ENCODE data around the gene TIMP3.

TIMP3 gene

DNA sequence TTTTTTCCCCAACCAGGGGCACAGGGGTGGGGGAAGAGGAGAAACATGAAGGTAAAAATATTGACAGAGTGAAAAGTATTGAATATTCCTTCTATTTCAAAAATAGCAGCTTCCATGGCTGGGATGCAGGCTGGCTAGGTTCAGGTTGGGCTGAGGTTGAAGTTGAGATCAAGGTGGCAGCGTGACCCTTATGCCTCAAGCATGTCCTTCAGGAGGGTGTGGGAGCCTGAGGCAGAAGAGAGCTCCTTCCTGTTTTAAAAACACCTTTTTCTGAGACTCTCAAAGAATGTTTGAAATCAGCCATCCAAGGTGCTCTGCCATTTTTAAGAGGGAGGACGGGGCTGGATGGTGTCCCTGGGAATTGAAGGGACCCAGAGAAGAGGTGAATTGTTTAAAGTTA, 29.5 kb downstream of the TIMP3 start:
- no peak for DNase-seq

DNA sequence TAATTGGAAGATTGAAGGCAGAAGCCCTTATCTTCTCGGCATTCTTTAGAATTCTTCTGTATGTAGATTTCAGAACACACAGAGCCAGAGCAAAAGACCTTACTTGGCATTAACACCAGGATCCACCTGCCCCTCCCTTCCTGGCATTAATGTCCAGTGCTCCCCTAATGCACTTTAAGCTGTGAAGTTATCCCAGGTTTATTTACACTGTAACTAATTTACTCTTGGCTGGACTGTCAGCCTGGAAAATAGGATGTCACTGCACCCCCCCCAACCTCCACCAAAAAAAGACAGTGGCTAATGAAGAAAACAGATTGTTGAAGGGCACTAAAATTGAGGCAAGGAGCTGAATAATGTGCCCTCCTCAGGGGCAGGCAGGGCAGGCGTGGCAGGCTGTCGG, 30.1 kb downstream of the TIMP3 start:
- no peak for DNase-seq

GRCh38 chr22:32832174-32832573, 30.7 kb downstream of the TIMP3 start:
- DNase-seq, result no peak

DNA sequence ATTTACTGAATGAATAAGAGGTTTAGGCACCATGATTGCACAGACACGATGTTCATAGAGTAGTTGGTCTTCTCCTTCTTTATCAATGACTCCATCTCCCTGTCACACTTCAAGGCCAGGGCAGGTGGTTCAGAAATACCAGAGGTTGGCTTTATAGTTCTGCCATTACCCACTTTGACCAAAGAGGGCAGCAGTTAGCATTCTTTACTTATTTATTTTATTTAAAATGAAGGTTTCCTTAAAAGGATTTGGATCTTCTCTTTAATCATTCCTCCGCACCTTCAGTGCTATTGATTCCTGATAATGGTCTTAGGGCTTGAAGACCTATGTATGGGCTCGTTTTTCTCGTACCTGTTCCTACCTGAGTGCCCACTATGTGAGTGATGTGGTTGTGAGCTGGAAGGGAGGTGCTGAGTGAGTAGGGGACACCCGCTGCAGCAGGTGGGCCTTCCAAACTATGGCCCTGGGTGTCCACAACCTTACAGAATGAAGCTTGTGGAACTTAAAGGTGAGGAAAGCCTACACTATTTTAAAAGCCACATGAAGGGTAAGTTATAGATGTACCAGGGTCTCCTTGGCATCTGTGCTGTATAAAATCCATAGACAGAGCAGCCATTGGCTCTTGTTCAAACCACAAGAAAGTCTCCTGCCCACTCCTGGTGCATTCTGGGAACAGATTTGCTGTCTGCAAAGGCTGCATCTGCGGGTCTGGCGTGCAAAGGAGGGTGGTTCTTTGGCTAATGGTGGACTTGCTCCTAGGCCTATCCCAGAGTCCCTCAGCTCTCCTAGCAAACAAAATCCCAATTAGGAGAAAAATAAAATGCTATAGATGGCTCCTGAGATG, 35.0 kb downstream of the TIMP3 start:
- no peak for DNase-seq

- no peak for DNase-seq
These were observed 35.6 kb downstream of the TIMP3 start for GRCh38 chr22:32837142-32837541.

DNA sequence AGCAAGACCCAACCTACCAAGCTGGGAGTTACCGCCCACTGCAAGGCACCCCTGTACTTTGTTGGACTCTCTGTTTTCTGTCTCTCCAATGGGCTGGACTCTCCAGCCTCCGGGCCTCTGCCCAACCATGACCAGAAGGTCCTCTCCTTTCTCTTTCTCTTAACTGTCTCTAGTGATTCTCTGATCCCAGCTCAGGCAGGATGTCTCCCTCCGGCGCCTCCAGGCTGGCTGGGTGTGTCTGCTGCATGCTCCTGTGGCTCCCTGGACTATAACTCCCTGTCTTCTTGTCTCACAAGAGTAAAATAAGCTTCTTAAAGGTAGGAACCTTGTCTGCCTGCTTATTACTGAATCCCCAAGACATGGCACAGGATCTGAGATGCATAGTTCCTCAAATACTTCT, 36.3 kb downstream of the TIMP3 start:
- DNase-seq, result no peak

DNA sequence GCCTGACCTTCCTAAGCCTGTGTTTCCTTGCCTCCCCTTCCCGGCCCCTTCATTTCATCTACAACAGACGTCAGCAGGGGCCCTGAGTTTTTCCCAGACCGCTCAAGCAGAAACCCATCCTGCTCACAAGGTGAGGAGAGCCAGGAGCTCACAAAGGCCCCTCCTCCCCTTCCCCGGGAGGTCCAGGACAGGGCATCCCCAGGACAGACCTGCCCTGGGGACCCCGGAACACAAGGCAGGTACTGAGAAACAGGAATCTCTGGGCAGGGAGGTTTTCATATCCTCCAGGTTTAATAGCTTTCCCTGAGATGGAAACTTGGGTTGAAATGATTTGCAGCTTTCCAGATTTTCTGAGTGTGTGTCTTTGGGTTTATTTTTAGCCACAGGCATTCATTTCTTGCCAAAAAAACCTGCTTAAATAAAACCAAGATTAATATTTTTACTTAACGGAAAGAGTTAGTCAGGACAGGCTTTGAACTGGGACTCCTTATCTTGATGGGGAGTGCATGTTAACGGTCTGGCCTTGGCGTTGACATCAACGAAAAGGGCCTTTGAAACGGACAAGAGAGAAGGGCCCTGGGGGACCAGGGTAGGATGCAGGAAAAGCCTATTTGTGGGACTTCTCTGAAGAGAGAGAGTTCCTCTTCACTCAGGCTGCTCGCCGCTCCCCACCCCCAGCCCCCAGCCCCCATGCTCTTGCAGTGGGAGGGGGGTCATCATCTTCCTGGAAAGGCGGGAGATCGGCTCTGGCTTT, 38.5 kb downstream of the TIMP3 start:
- DNase-seq, result no peak

DNA sequence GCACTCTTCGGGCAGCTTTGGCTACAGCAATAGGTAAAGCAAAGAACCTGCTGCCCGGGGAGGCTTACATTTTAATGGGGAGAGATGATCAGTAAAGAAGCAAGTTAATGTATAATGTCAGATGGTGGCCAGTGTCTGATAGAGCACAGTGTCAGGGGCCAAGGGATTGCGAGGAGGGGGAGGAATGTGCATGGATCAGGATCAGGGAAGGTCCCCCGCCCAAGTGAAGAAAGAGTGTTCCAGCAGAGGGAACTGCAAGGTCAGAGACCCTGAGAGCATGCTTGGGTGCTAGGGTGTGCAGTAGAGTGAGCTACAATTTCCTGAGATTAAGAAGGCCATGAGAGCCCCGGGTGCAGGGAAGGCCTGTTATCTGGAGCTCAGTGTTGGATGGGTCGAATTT, 39.7 kb downstream of the TIMP3 start:
- DNase-seq, result no peak

DNA sequence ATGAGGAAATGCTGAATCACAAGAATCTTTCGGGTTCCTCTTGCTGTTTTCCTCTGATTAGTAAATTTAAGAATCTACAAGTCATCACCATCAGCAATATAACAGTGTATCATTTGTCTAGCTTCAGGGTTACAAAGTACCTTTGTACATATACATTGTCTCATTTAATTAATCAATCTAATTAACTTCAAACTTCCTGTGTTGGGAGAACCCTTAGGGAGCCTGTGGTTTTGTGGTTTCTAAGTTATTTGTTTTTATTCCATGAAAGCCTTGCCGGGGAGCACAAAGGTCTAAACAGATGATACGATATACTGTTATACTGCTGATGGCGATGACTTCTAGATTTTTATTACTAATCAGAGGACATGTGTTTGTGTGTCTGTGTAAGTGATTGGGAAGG, 41.0 kb downstream of the TIMP3 start:
- no peak for DNase-seq

DNA sequence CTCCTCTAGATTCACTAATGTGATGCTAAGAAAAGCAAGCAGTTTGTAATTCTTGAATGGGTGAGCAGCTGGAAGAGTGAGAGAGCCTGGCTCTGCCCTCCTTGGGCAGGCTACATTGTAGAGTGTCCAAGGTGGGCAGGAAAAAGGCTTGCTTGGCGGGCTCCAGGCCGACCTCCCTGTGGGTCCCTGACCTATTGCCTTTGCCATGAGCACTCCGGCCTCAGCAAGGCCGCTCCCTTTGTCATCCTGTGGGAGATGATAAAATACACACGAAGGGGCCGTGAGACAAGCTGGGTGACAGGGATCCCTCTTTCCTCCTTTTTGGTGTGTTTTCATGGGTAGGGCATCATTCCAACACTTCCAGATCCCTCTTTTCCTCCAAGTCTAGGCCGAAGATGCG, 41.8 kb downstream of the TIMP3 start:
- DNase-seq, result no peak

DNA sequence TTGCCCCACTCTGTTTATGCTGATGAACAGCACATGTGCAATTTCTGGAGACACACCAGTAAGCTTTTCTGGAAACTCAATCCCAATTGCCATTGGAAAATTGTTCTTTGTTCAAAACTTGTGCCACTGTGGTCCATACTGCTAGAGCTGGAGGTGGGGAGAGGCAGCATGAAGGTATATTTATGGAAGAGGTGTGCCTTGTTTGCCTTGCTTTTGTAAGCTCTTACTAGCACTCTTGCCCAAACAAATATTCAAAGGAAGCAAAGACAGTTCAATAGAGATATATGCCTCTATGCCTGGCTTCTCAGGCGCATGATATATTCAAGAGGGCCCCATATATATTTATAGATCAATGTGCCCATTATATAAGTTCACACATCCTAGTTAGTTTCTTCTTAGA, 42.7 kb downstream of the TIMP3 start:
- DNase-seq, result no peak

- no peak for DNase-seq
These were observed 45.4 kb downstream of the TIMP3 start for GRCh38 chr22:32846780-32847491.

DNA sequence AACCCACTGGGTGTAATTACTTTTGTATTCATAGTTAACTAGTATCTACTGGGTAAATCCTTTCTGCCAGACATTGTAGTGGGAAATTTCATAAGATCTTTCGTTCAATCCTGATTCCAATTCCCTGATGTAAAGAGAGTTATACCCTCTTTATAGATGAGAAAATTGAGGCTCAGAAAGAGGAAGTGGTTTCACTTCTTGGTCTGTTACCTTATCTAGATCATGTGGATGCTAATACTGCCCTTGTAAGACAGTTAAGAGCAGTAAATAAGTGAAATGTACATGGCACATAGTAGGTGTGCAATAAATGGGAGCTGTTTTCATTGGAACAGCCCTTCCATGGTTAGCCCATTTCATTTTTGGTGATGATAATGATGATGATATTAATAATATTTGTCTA, 46.7 kb downstream of the TIMP3 start:
- DNase-seq, result no peak

- DNase-seq, result no peak
These were observed 48.0 kb downstream of the TIMP3 start for GRCh38 chr22:32849501-32849900.

- DNase-seq, result no peak
These were observed 48.7 kb downstream of the TIMP3 start for GRCh38 chr22:32850157-32850556.

DNA sequence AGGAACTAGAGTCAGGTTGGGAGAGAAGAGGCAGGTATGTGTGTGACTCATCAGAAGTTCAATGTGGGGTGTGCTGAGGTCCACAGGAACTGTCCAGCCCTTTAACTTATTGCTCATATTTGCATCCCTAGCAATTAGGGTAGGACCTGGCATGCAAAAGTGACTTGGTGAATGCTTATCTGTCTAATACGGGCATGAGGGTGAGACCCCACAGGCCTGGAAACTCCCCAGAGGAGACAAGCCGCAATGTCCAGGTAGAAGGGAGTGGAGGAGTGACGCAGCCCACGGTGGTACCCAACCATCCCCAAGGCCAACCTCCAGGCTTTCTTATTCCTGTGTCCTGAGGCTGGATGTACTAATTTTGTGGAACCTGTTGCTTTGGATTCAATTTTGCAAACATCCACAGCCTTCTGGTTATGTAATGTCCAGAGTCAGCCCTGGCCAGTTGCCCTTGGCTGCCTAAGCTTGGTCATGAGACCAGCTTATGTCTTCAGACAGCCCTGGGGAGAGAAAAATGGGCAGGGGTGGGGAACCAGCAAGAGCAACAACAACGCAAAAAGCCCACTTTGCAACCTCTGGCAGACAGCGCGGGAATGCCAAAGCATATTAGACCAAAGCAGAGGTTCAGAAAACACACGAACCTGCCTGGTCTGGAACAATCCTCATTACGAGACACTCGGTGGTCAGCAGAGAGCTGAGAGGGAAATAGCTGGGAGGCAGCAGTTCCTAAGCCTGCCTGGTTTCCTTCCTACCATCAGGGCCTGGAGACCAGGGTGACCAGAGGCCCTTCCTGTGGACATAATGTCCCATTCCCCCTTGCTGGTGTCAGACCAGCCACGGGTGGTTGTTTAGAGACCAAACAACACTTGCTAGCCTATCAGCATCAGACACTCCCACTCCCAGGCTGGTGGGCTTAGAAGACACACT, 49.3 kb downstream of the TIMP3 start:
- no peak for DNase-seq

DNA sequence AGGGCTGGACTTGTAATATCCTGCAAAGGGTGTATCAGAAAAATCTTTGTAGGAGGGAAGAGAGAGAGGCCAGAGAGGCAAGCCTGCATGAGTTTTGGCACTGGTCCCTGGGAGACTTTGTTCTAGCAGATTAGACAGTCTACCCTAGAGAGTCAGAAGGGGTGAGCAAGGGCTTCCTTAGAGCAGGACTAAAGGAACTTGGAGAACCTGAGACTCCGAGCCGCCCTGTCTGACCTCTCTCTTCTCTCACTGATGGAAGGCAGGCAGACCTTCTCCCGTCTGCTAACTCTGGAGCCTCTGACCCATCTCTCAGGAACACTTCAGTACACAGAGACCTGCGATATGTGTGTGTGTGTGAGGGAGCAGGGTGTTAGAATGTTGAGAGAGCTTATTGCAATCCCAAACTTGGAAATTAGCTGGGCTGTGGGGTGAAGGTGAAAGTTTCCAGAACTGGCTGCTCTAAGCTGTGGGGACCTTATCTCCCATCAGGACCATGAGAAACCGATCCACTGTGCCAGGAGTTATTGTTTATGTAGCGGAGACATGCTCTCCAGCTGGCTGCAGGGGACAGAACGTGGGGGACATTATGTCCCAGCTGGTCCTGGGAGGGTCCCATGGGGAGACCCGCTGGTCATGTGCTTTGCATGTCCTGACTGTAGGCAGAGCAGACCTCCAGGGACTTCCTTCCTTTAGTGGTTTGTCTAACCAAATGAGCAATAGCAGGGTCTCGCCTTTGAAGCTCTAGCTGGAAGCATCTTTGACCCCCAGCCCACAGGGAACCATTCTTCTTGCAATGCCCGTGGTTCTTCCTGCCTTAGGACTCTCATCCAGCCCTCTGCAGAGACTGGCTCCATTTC, 51.1 kb downstream of the TIMP3 start:
- no peak for DNase-seq

DNA sequence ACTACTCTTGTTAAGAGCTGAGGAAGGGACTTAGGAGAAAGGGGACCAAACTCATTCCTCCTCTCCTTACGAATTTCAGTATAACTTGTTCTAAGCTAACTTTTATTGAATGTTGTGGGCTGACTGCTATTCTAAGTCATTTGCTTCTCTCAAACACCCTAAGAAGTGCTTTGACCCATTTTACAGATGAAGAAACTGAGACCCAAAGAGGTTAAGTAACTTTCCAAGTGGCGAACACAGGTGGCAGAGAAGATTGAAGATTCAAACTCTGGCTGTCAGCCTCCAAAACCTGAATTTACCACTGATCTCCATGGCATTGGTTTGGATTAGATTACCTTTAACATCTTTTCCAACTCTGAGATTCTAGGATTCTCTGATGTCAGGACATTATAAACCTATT, 52.2 kb downstream of the TIMP3 start:
- no peak for DNase-seq

- DNase-seq, result no peak
These were observed 52.9 kb downstream of the TIMP3 start for GRCh38 chr22:32854351-32854804.

DNA sequence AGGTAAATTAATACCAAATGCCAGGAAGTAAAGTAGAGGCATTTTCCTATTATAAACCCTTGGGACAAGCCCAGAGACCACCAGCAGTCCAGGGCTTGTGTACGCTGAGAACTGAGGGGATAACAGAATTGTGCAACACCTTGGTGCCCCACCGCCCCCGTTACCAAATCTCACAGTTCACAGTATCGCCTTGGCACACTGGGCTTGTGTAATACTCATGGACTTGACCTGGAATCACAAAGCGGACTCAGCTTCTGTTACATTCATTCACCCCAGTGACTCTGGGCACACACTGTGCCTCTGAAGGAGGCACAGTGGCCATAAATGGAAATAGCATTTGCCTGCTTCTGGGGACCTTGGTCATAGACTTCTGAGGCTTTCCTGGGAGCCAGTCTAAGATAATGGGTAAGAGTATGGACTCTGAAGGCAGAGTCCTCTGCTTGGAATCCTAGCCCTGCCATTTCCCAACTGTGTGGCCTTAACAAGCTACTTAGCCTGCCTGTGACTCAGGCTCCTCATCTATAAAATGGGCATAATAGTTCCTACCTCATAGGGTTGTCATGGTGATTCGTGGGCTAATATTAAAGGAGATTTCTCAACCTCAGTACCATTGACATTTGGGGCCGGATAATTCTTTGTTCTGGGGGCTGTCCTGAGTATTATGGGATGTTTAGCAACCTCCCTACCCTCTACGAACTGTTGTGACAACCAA, 53.7 kb downstream of the TIMP3 start:
- DNase-seq, result no peak

All from NCI-H1048 (cell line).